Fibroblast of skin of scalp (primary cell): ENCODE data around the gene RPLP1.

ENCODE experiments used
- DNase-seq: peaks from one replicate; pipeline ENCODE4 v3.0.0-alpha.2; 2013

Gene RPLP1

DNA sequence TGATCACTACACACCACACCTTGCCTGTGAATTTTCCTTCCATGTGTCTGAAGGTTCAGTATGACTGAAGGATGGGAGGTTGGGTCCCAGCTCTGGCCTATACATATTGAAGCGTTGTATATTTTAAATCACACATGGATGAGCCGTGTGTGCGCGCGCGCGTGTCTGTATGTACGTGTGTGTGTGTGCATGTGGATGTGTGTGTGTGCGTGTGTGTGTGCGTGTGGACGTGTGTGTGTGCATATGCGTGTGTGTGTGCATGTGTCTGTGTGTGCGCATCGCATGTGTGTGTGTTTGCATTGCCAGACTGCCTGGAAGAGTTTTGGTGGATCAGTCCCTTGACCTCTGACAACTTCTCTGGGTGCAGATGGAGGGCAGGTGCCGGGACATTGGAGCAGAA lies 45.7 kb downstream of the RPLP1 start:
- no peak for DNase-seq

DNA sequence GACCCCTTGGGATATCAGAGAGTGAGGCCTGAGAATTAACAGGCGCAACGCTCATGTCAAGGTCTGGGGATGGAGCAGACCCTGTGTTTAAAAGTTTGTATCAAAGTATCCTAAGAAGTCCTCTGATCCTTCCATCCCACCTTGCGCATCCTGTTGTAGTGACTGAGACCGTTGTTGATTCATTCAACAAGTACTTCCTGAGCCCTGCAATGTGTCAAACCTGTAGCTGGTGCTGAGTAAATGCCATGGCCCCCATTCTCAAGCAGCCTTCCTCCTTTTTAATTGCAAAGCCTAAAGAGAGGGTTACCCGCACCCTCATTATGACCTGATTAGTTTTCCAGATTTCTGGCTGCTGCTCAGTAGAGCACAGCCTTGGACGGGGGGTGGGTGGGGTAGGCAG lies 46.4 kb downstream of the RPLP1 start:
- DNase-seq = no peak

DNA sequence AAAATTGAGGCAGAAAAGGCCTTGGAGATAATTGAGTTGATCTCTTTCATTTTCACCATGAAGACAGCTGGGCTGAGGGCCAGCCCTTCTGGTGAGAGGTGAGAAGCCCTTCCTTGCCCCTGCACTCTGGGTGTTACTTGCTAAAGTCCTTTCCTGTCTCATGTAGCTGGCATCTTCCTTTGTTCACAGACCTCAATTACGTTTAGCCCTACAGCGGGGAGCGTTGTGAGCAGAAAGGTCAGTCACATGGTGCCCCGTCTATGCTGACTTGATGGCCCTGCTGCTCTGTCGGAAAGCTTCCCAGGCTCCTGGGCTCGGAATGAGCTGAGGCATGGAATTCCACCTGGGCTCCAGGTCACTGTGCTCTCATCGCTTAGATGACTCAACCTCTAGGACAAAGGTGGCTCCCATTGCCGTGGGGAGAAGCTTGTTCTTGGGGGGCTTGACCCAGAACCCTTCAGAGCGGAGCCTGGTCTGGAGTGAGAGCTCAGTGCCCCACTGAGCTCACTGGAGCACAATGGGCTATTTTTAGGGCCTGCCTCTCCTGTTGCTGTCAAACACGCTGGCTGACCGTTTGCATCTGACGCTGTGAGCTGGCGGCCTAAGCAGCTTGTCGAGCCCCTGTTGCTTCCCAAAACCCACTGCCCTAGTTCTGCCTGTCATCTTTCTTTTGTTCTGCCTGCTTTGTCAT lies 47.0 kb downstream of the RPLP1 start:
- DNase-seq = no peak

DNA sequence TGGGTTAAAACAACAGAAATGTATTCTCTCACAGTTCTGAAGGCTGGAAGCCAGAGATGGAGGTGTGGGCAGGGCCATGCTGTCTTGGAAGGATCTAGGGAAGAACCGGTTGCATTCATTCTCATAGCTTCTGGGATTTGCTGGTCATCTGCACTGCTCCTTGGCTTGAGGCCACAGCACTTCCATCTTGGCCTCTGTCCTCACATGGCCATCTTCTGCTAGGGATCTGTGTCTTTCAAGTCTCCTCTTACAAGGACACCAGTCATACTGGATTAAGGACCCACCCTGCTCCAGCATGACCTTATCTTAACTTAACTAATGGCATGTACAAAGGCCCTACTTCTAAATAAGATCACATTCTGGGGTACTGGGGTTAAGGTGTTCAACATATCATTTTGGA lies 47.7 kb downstream of the RPLP1 start:
- DNase-seq = no peak

DNA sequence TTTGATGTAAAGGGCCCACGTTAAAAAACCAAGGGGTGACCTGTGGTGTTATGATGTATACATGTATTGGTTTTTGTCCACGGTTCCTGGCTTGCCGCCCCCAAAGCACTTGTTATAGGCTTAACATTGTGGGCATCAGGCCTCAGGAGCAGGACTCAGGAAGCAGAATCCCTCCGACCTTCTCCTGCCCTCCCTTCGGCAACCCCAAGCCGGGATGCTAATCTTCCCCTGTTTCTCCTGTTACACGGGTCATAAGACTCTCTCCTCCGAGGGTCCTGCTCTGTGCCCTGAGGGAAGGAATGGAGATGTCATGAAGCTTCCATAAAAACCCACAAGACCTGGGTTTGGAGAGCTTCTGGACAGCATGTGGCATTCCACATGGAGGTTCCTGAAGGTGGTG lies 48.8 kb downstream of the RPLP1 start:
- DNase-seq = no peak

DNA sequence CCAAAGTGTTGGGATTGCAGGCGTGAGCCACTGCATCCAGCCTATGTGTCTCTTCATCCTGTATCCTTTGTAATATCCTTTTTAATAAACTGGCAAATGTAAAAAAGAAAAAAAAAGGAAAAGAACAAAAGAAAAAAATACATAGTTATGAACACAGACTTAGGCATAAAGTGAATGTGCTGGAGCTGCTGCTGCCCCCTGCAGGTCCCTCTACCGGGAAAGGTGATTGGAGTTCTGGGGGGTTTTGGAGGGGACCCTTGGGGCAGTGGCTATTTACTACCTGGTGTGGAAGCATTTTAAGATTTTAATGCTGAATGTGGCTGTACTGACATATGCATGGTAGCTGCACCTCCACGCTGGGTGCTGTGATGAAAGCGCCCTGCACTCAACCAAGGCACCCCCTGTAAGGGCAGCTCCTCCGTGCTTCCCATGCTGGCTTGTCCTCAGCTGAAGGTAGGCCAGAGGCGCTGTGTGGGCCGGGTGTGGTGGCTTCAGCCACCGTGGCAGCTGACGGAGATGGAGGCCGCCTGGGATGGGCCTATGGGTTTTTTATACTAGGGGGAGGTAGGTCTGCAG lies 49.9 kb downstream of the RPLP1 start:
- no peak for DNase-seq

DNA sequence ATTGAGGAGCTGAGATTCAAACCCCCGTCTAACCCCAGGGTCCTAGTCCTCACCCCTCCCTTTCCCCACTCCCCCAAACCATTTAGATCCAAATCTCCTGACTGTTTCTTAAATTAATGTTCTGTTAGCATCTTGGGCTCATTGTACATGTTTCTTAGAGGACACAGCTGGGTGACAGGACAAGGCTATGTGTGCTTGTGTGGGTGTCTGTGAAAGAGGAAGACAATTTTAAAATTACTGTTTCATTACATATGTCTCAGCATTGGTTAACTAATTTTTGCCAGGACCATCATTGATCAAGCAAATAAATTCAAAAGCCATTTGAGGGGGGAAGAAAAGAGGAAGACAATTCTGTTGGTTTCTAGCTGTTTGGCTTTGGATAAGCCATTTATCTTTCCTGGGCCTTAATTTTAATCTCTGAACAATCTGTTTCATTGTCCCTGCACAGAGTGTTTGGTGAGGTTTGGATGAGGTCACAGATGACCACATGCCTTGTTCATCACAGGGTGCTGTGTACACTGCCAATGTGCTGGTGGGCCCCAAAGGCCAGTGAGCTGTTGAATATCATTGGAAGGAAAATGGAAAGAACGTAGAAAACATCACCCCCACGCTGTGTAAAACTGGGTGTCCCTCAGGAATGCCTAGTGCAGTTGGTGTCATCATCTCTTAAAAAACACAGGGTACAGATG lies 51.9 kb downstream of the RPLP1 start:
- no peak for DNase-seq
